Activated T-cell treated with anti-CD3 and anti-CD28 coated beads for 1 hour (primary cell): ENCODE measurements around the gene FKBP10.
"Not testable (repeated sequence)": the region's sequence is repeated elsewhere in the genome, so short reads cannot be mapped to it uniquely, and the experiment has no call there.

Source experiments
- DNase-seq: peaks from one replicate; pipeline ENCODE4 v3.0.0-alpha.2; 2020; ENCODE audit warnings: low read depth

The FKBP10 gene, protein sequence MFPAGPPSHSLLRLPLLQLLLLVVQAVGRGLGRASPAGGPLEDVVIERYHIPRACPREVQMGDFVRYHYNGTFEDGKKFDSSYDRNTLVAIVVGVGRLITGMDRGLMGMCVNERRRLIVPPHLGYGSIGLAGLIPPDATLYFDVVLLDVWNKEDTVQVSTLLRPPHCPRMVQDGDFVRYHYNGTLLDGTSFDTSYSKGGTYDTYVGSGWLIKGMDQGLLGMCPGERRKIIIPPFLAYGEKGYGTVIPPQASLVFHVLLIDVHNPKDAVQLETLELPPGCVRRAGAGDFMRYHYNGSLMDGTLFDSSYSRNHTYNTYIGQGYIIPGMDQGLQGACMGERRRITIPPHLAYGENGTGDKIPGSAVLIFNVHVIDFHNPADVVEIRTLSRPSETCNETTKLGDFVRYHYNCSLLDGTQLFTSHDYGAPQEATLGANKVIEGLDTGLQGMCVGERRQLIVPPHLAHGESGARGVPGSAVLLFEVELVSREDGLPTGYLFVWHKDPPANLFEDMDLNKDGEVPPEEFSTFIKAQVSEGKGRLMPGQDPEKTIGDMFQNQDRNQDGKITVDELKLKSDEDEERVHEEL

DNA sequence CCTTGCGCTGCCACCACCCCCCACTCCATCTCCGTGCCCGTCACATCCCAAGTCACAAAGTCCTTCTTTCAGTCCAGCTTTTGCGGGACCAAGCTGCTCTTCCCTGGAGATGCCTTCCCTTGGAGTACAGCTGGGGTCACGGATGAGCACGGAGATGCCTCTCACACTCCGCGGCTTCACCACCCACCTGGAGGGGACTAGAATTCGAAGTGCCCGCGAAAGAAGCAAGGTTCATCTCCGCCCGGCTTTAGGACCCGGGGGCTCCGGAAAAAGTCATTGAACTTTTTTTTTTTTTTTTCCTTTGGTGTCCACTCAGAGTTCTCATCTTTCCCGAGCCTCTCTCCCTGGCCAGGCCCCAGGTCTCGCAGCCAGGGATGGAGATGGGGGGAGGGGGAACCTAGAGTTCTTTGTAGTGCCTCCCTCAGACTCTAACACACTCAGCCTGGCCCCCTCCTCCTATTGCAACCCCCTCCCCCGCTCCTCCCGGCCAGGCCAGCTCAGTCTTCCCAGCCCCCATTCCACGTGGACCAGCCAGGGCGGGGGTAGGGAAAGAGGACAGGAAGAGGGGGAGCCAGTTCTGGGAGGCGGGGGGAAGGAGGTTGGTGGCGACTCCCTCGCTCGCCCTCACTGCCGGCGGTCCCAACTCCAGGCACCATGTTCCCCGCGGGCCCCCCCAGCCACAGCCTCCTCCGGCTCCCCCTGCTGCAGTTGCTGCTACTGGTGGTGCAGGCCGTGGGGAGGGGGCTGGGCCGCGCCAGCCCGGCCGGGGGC, at the start of gene FKBP10:
Gene FKBP10, plus strand, starts transcription at position 624 of the 771 bp plus-strand sequence. Its CDS starts 31 bp downstream, at position 655.
- peak; percentile 30 for DNase-seq

DNA sequence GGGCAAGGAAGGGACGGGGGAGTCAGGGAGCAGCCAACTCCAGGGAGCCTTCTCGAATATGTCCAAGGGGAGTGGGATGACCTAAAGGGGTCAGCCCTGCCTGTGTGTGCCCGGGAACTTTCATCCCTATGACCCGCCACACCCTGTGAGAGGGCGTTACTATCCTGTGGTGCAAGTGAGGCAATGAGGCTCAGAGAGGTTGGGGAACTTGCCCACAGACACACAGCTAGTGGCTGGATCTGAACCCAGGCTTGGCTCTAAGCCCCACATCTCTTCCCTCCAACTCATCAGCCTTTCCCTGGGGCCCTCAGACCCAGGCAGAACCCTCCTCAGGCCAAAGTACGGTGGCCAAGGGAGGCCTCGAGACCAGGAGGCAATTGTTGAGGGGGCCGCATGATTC, 49.5 kb upstream of the FKBP10 start:
- no peak for DNase-seq

DNA sequence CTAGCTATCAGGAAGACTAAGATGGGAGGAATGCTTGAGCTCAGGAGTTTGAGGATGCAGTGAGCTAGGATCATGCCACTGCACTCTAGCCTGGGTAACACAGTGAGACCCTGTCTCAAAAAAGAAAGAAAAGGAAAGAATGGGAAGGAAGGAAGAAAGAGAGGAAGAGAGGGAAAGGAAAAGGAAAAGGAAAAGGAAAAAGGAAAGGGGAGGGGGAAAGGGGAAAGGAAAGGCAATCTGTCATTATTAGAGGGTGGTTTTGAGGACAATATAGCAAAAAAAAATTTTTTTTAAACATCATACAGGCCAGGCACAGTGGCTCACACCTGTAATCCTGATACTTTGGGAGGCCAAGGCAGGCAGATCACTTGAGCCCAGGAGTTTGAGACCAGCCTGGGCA, 46.7 kb upstream of the FKBP10 start:
- no peak for DNase-seq

DNA sequence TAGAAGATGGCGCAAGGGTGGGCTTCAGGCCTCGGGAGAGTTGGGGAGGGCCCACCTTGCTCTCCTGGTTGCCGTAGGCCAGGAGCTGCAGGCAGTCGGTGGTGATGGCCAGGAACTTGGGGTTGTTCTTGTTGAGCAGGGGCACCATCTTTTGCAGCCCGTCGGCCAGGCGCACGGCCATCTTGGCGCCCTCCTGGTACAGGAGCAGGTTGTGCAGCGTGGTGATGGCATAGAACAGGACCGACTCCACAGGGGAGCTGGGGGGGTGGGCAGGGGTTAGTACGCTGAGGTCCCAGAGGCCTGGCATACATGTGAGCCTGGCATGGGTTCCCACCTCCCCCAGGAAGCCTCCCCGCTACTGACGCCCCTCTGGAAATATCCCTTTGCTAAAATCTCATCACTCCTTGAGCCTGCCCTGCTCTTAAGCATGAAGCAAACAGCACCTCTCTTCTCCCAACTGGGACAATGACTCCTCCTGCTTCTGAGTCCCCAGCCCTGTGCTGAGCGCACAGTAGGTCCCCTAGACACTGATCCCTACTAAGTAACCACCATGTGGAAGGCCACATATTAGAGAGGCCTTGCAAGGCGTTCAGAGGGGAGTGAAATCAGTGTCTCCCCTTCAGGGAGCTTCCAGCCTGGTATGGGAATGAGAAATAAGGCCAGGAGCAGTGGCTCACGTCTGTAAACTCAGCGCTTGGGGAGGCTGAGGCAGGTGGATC, 45.3 kb upstream of the FKBP10 start:
- no peak for DNase-seq

DNA sequence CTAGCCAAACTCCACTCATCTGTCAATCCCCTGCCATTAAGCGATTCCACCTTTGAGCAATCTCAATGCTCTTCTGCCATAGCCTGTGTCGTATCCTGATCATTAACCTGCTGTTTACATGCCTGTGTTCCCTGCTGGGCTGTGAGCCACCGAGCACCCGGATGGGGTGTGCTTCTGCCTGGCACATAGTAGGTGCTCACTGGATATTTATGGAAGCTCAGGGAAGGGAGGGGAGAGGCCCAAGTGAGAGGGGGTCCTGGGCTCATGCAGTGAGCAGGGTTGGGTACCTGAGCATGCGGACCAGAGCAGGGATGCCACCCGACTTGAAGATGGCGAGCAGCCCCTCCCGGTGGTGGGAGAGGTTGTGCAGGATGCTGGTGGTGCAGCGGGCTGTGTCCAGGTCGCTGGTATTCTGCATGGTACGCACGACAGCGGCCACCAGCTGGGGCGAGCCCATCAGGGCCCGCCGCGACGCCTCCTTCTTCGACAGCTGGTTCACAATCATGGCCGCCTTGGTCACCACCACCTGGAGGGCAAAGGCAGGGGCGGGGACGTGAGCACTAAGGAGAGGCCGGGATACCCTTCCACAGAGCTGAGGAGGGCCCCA, 44.0 kb upstream of the FKBP10 start:
- no peak for DNase-seq

DNA sequence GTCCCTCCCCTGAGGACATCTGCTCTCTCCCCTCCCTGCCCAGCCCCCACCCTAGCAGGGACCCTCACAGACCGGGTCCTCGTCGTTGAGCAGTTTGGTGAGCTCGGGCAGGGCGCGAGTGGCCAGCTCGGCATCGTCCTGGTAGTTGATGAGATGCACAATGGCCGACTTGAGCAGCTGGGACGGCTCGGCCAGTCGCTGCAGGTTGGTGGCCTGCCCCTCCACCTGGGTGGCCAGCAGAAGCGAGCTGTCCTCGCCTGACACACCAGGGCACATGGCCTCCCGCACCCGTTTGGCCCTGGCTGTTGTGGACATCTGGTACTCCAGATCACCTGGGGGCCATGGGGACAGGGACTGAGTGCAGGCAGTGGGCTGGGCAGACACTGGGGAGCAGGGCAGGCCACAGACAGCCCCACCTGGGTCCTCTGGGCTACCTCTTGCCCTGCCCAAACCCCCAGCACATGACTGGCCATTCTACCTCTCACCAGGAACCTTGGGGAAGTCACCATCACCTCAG, 43.4 kb upstream of the FKBP10 start:
- DNase-seq: no peak

DNA sequence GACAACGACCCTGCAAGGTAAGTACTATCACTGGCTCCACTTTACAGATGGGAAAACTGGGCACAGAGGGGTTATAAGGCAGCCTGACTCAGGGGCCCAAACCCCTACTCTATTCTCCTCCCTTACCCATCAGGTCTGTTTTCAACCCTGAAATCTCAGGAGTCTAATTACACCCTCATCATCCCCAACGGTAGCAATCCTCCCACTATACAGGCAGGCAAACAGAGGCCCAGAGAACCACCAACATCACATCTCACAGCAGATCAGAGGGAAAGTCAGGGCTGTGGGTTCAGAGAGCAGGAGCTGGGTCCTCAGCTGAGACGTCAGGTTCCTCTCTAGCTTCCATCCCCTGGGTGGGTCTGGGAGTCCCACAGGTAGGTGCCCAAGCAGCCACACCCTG, 42.8 kb upstream of the FKBP10 start:
- DNase-seq: no peak

DNA sequence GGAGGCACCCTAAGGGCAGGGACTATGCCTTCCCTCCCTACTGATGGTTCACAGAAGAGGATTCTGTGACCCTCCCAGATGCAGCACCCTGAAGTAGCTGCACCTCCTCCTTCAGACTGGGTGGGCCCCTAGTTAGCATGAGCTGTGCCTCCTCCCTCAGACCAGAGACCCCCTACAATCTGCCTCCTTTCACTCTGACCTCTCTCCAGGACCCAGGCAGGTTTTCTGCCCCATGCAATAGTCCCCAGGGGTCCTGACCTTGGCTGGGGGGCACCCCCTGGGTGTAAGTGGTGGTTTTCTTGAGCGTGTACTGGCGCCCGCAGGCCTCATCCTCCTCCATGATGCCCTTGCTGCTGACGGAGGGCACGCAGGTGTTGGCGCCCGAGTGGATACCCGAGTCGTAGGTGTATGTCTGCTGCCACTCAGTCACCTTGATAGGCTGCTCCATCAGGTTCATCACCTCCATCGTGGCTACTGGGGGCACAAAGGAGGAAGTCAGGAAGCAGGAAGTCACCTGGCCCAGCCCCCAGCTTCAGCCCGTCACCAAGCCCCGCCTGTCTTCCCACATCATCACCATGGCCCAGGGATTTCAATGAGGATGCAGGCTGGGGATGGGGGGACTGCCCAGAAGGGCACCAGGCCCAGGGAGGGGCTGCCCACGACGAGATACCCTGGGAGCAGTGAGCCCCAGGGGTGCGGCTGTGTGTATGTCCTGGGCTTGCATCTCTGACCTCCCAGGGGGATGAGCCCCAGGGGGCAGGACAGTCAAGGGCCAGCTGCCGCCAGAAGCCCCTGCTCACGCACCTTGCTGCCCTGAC, 41.2 kb upstream of the FKBP10 start:
- DNase-seq: no peak

DNA sequence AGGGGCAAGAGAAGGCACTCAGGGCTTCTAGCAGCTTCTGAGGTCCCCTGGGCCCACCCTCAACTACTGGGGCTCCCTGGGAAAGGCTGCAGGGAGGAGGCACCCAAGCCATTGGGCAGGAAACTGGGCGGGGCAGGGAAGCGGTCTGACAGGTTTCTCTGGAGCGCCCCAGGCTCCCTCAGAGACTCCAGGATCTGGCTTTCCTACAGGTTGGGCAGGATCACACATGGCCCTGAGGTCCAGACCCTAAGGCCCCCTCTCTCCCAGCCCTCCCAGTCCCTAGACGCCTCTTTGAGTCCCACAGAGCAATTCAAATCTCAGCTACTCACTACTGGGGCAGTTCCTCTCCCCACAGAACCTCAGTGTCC, 40.6 kb upstream of the FKBP10 start:
- no peak for DNase-seq

DNA sequence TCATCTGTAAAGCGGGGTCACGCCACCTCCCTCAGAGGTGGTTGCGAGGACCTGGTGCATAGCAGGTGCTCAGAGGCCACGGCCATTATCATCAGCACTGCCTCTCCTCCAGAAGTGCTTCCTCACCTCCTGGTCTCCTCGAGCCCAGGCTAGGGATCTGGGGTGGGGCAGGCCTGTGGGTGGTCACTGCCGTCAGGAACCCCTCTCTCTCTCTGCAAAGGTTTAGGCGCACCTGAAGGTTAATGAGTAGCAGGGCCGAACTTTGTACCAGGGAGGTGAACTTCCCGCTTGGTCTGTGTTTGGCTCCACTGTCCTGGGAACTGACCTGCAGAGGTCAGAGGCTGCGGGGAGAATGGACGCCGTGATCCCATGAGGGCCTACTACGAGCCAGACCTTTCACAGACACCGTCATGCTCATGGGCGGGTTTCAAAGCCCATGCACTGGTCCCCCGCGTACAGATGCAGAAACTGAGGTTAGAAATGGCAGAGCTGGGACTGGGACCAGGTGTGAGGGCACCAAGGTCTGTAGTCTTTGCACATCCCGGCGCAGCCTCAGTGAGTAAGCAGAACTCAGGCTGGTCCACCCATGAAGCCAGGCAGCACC, 40.1 kb upstream of the FKBP10 start:
- no peak for DNase-seq

DNA sequence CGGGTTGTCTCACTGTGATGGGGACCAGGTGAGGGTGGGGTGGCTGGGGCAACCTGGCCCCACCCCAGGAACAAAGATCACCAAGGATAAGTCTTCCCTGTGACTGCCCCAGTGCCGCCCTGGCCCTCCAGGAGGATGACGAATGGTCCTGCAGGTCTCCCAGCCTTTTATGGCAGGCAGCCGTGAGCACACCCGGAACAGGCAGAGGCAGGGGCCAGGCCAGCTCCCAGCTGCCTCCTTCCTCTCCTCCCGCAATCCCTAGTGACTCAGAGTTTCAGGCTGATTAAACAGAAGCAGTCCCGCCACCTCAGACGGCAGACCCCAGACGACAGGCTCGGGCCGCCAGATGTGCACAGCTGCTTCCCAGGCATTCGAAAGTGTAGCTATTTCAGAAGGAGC, 39.6 kb upstream of the FKBP10 start:
- no peak for DNase-seq

DNA sequence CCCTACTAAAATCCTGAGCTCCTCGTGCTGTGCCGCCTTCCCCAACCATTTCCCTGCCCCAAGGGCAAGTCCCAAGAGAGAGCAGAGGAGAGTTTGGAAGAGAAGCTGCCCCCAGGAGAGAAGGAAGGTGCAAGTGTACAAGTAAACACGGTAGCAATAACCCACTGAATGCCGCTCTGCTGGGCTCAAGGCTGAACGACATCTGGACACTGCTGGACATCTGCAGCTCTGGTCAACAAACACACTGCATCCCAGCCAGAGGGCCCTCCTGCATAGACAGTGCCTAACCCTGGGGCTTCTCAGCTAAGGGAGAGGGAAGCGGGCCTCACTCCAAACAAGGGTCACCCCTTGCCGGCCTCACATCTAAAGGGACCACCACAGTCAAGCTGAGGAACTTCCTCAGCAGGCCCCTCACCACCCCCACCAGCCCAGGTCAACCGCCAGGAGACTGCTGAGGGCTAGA, 39.0 kb upstream of the FKBP10 start:
- no peak for DNase-seq

DNA sequence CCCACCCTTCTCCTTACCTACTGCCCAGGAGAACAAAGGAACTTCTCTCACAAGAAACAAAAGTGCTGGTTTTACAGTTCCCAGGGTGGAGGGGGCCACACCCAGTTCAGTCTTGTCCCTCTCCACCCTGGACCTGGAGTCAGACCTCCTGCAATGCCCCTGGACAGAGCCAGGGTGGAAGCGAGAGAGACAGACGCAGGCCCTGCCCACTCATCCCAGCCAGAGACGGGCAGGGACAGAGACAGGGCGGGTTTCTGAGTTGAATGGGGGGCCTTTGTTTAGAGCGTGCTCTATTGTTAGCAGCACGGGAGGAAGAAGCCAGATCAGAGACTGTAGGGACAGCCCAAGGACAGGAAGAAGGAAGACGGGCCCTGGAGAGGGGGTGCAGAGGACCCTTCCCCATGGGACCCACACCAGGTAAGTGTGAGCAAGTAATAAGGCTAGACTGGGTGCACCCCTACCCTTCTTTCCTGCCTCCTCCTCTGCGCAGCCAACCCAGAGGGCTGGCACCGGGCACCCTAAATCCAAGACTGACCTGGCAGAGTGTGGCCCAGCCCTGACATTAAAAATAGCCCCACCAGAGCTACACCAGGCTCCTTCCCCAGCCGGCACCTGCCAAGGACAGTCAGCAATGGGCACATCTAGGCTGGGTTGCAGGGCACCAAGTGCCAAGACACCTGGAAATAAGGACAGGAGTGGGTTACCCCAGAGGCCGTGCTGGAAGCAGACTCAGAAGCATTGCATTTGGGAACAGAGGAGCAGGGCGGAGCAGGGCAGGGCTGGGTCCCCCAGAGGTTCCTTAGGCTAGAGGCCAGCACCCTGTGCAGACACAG, 37.2 kb upstream of the FKBP10 start:
- no peak for DNase-seq

DNA sequence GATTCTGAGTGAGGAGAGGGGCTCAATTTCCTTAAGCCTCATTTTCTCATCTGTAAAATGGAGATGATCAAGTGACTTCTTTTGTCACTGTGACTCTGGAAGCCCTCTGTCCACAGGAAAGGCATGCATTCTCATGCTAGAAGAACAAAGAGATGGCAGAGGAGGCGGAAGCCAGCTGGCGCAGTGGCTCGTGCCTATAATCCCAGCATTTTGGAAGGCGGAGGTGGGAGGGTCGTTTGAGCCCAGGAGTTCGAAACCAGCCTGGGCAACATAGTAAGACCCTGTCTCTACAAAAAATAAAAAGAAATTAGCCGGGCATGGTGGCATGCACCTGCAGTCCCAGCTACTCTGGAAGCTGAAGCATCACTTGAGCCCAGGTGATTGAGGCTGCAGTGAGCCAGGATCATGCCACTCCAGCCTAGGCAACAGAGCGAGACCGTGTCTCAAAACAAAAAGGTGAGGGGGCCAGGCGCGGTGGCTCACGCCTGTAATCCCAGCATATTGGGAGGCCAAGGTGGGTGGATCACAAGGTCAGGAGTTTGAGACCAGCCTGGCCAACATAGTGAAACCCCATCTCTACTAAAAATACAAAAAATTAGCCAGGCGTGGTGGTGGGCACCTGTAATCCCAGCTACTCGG, 36.4 kb upstream of the FKBP10 start:
- DNase-seq: not testable (repeated sequence)

DNA sequence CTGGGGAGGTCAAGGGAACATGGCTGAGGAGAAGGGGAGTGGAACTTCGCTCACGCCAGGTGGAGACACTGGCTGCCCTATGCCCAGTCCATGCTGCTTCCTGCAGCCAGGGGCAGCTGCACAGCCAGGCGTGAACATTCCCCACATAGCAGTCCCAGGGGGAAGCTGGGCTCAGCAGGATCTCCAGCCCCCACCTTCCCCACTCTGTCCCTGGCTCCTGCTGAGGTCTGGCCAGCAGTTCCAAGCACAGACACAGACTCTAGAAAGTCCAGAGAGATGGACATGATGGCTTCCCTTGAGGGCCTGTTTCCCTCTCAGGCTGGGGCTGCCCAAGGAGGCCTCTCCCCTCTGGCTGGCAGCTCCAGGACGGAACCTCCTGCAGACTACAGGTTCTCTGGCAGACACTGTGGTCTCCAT, 35.6 kb upstream of the FKBP10 start:
- DNase-seq: no peak

DNA sequence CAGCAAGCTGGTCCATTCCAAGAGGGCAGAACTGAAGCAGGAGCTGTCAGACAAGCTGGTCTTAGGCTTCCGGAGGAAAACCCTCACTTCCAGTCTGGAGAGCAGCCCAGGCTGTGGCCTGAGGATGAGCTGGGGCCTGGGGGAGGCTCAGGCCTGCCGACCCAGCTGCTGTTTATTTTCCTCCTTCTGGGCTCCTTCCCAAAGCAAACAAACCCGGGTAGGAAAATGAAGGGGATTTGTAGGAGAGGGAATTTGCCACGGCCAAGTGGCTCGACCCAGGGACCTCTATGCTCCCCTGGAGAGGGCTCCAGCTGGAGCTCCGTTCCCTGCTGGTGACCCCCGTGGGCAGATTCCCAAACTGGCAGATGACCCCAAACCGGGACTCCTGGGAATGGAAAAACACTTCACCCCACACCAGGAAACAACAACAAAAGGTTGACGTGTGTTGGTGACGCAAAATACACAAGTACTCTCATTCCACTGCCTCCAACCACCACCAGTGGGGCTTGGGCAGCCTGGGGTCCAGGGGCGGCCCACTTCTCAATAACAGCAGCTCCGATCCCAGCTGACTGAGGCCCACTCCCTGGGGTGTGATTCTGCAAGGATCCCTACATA, 35.1 kb upstream of the FKBP10 start:
- DNase-seq: no peak

DNA sequence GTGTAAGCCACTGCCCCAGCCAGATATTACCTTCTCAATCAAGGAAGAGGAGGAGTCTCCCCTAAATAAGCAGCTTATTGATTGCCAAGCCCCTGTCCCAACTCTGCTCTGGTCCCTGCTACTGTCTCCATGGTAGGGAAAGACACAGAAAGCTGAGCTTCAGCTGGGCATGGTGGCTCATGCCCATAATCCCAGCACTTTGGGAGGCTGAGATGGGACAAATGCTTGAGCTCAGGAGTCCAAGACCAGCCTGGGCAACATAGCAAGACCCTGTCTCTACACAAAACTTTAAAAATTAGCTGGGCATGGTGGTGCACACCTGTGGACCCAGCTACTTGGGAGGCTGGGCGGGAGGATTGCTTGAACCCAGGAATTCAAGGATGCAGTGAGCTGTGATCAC, 32.9 kb upstream of the FKBP10 start:
- DNase-seq: no peak

DNA sequence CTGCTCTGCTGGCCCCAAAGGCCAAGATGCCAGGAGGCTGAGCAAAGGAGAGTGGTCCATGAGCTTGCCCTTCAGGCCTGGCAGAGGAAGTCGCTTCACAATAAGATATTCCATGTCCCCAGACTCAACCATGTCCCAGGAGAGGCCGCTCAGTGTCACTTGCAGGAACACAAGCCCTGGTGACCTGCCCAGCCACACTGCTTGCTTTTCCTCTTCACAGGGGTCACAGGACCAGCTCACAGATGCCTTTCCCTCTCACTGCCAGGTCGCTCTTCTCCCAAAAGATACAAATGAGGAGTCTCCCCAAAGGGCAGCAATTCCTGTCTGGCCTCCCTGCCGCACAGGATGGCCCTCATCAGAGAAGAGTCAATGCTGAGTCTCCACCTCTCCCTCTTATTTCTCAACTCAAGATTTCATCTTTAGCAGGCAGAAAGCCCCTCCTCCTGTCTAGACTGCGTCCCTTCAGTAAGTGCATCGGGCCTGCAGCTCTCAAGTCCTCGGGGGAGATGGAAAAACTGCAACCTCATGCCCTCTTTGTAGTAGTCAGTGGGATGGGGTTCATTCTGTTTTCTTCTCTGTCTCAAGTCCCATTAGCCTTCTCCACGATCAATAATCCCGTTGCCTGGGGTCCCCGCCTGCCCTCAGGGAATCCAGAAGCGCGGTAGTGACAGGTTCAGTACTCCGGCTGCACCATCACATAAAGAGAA, 31.2 kb upstream of the FKBP10 start:
- no peak for DNase-seq
